ENCODE data around the gene BDP1.

GRCh38 chr5:71454913-71455312, 538 bp upstream of the BDP1 start:
- TF ChIP-seq, protein P1, sequence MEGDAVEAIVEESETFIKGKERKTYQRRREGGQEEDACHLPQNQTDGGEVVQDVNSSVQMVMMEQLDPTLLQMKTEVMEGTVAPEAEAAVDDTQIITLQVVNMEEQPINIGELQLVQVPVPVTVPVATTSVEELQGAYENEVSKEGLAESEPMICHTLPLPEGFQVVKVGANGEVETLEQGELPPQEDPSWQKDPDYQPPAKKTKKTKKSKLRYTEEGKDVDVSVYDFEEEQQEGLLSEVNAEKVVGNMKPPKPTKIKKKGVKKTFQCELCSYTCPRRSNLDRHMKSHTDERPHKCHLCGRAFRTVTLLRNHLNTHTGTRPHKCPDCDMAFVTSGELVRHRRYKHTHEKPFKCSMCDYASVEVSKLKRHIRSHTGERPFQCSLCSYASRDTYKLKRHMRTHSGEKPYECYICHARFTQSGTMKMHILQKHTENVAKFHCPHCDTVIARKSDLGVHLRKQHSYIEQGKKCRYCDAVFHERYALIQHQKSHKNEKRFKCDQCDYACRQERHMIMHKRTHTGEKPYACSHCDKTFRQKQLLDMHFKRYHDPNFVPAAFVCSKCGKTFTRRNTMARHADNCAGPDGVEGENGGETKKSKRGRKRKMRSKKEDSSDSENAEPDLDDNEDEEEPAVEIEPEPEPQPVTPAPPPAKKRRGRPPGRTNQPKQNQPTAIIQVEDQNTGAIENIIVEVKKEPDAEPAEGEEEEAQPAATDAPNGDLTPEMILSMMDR (IDR thresholded peaks at IDR 0.05) = no peak
- TF ChIP-seq EZH2 (IDR thresholded peaks at IDR 0.05) (no peak), EZH2phosphoT487 (IDR thresholded peaks at IDR 0.05) (no peak)

All from neural progenitor cell (in vitro differentiated cells).